OCI-LY3 (cell line): Measurements from ENCODE around the gene LRRC7.

Source experiments
- EZH2phosphoT487 ChIP-seq: fragments of 200-600 bp; shearing (Covaris generic); IDR thresholded peaks from 2 replicates; pipeline ENCODE4 v1.6.1; 2018; ENCODE audit warnings: antibody characterized with exemption, mixed run types, low read depth
- TF ChIP-seq, protein P1 (sequence below): fragments of 200-600, 300-600 bp; sonication (generic); IDR thresholded peaks from 2 replicates; pipeline ENCODE4 v1.5.1; 2014; ENCODE audit warnings: antibody characterized with exemption, low read length, low read depth

DNA sequence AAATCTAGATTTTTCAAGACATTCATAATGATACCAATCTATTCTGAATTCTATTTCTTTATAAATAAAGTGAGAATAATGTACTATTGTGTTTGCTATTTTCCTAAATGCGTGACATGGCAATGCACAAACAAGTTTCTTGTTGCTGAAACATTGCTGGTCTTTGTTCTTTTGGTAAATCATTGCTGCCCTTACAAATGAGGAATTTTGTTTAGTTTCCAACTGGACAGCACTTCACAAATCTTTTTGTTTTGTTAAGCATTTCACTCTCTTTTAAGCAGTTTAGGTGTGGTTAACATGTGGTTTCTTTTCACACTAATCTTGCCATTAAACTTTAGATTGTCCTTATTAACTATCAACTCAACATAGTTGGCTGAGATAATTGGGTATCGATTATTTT lies 94.6 kb downstream of the LRRC7 start:
- TF ChIP-seq, protein P1, sequence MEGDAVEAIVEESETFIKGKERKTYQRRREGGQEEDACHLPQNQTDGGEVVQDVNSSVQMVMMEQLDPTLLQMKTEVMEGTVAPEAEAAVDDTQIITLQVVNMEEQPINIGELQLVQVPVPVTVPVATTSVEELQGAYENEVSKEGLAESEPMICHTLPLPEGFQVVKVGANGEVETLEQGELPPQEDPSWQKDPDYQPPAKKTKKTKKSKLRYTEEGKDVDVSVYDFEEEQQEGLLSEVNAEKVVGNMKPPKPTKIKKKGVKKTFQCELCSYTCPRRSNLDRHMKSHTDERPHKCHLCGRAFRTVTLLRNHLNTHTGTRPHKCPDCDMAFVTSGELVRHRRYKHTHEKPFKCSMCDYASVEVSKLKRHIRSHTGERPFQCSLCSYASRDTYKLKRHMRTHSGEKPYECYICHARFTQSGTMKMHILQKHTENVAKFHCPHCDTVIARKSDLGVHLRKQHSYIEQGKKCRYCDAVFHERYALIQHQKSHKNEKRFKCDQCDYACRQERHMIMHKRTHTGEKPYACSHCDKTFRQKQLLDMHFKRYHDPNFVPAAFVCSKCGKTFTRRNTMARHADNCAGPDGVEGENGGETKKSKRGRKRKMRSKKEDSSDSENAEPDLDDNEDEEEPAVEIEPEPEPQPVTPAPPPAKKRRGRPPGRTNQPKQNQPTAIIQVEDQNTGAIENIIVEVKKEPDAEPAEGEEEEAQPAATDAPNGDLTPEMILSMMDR = no peak
- no peak for TF ChIP-seq EZH2phosphoT487
